Neural progenitor cell (in vitro differentiated cells): Measurements from ENCODE around the gene ABCG5.

Source experiments
- CTCF ChIP-seq: fragments of 200-600 bp; sonication (generic); IDR thresholded peaks from 2 replicates; pipeline ENCODE4 v1.5.1; 2017; ENCODE audit warnings: antibody characterized with exemption, mild to moderate bottlenecking
- EZH2 ChIP-seq: fragments of 200-600 bp; sonication (generic); IDR thresholded peaks from 2 replicates; pipeline ENCODE4 v1.6.1; 2017; ENCODE audit warnings: antibody characterized with exemption, mild to moderate bottlenecking, moderate library complexity
- EZH2phosphoT487 ChIP-seq: fragments of 200-600 bp; sonication (generic); IDR thresholded peaks from 2 replicates; pipeline ENCODE4 v1.6.1; 2017; ENCODE audit warnings: antibody characterized with exemption

- no peak for TF ChIP-seq CTCF
- TF ChIP-seq EZH2phosphoT487: no peak
- no peak for TF ChIP-seq EZH2
Observed at GRCh38 chr2:43824951-43825493, 13.6 kb downstream of the ABCG5 start.
